Measurements from ENCODE around the gene CCDC66.
"Not testable (repeated sequence)": the region's sequence is repeated elsewhere in the genome, so short reads cannot be mapped to it uniquely, and the experiment has no call there.

The CCDC66 gene

DNA sequence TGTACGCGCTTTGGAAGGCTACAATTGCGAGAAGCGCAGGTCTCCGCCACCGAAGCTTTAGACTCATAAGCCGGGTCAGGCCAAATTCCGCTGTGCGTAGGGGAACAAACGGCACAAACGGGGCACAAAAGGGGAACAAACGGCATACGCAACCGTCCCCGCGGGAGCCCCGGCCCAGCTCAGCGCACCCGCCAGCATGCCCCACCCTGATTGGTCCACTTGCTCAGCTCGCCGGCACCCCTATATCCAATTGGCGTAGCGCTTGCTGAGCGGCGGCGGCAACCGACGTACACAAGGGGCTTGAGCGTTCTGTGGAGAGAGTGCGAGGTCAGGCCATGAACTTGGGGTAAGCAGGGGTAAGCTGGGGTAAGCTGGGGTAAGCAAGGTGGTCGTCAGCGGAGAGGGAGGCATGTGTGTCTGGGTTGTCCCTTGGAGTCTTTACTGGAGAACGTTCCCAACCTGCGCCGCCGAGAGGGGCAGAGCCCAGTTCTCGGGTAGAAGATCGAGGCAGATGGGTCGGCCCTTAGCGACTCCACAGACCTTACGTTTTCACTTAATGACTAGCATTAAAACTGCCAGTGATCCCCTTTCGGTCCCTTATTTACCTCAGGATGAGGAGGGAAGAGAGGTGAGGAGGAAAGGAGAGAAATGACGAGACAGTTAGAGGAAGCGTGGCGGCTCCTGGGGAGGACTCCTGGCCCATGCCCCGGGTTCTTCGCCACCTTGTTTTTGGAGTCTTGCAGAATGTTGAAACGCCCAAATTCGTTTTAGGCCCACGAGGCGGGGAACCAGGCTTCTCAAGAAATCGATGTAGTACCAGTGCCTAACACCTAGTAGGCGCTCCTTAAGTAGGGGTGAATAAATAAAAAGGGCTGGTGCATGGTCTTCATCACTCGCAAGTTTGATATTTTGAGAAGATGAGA lies at the start of gene CCDC66:
Gene CCDC66, plus strand, starts transcription at position 268 of the 923 bp plus-strand sequence. Its CDS starts 68 bp downstream, at position 336.
- peak; percentile 85 to 91 for DNase-seq (ENCODE audit: low read depth in 2 of 2)

DNA sequence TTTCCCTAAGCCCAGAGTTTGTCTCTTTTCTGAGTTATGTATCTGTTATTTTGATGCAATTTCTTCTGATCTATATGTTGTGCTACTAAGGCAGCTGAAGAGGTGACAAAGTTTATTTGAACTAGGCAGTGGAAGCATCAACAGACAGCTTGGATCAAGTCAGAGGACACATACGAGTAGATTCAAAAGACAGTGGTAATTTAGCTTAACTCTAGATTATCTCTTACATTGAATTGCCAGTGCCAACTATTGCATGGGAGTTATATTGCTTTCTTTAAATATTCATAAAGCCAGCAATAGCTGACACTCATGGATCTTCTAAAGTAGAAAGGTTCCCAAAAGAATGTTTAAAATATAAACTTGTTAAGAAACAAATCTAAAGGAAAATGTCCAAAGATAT lies 37.3 kb upstream of the CCDC66 start:
- DNase-seq (ENCODE audit: low read depth in 2 of 2) = no peak

DNA sequence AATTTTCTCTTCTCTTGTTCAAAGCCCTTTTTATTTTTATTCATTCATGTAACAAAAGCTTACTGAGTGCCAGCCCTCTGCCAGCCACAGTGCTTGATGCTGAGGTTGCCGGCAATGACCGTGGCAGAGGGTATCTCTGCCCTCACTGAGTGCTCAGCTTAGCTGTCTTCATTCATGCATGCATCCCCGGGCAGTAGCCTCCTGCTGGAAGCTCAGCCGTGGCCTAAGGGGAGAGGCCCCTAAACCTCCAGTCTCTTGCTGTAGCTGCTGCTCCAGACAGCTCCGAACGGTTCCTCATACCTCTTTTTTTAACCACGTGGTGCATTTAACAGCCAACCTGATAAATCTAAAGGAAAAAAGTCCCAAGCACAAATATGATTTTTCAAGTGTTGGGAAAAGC lies 34.6 kb upstream of the CCDC66 start:
- DNase-seq (ENCODE audit: low read depth in 2 of 2) = no peak

DNA sequence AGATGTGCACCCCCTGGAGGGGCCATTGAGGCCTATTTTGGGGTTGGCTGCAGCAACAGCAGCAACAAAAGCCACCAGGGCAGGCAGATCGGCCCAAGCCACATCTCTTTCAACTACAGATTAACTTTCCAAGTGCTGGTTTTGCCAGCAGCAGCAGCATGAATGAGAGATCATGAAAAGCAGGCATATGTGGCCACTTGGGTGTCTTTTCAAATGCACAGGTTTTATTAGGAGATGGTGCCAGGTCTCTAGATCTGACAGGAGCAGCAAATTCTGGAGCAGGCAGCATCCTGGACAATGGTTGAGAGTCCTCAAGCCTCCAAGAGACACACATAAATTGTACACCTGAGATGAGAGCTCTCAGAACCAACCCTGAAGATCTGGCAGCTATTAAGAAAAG lies 31.7 kb upstream of the CCDC66 start:
- DNase-seq (ENCODE audit: low read depth in 2 of 2) = no peak

DNA sequence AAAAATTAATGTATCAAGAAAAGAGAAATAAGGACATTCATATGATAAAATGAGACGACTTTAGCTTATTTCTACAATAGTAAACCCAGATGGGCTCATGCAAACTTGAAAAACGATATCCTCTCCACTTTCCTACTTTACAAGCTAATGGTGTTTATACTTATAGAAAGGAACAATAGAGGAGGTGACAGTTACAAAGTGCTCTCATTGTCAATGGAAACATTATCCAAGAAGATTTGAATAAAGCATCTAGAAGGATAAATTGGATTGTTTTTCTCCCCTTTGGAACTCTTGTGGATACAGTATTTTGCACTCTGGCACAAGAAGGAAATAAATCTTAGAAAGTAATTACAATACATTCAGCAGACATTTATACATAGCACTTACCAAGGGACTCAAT lies 20.2 kb upstream of the CCDC66 start:
- no peak for DNase-seq (ENCODE audit: low read depth in 2 of 2)

DNA sequence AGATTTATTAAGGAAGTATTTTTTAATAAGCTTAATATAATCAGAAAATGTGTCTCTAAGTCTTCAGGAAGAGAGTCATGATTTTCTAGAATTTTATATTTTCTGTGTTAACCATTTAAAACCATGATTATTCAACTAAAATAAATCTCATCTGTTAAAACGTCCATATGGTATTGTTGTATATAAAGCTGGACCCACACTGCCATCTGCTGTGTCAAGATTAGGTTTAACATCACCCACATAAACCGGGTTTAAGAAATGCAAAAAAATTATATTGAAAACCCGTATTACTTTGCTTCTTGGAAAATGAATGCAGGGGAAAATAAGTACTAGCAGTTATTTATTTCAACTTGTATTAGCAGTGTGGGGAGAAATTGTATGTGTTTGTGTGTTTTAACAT lies 9.5 kb upstream of the CCDC66 start:
- DNase-seq (ENCODE audit: low read depth in 2 of 2) = no peak

DNA sequence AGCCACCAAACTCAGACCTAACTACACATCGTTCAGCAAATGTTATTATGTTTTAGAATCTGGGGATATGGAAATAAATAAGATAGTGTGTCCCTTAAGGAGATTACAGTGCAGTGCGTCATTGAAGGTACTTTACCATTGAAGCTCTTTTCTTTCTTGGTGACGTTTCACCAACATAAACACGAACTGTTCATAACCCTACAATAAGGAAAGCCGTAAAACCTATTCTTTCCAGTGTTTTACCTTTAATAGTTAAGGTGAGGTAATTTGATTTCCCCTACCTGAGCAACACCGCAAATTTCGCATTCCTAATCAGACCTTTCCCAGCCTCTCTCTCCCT lies 826 bp downstream of the CCDC66 start:
- DNase-seq (ENCODE audit: low read depth in 2 of 2) = no peak

DNA sequence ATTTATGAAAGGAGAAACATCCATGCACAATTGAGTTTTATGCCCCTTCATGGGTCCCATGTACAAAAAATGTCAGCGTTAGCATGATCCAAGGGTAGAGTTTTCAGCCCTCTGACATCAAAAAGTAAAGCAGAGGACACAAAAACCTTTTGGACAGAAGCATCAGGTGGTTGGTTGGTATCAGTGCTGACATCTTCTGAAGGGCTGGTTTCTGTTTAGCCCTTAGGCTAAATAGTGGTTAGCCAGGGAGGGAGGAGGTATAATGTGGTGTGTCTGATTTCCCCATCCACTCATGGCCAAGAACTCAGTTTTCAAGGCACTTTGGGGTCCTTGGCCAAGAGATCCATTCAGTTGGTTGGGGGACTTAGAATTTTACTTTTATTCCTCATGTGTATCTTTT lies 16.5 kb downstream of the CCDC66 start:
- no peak for DNase-seq (ENCODE audit: low read depth in 2 of 2)

DNA sequence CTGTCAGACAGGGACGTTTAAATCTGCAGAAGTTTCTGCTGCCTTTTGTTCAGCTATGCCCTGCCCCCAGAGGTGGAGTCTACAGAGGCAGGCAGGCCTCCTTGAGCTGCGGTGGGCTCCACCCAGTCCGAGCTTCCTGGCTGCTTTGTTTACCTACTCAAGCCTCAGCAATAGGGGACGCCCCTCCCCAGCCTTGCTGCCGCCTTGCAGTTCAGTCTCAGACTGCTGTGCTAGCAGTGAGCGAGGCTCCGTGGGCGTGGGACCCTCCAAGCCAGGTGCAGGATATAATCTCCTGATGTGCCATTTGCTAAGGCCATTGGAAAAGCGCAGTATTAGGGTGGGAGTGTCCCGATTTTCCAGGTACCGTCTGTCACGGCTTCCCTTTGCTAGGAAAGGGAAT lies 25.0 kb downstream of the CCDC66 start:
- DNase-seq (ENCODE audit: low read depth in 2 of 2) = not testable (repeated sequence)

DNA sequence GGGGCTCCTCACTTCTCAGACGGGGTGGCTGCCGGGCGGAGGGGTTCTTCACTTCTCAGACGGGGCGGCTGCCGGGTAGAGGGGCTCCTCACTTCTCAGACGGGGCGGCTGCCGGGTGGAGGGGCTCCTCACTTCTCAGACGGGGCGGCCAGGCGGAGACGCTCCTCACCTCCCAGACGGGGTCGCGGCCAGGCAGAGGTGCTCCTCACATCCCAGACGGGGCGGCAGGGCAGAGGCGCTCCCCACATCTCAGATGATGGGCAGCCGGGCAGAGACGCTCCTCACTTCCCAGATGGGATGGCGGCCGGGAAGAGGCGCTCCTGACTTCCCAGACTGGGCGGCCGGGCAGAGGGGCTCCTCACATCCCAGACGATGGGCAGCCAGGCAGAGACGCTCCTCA lies 27.3 kb downstream of the CCDC66 start:
- not testable (repeated sequence) for DNase-seq (ENCODE audit: low read depth in 2 of 2)

DNA sequence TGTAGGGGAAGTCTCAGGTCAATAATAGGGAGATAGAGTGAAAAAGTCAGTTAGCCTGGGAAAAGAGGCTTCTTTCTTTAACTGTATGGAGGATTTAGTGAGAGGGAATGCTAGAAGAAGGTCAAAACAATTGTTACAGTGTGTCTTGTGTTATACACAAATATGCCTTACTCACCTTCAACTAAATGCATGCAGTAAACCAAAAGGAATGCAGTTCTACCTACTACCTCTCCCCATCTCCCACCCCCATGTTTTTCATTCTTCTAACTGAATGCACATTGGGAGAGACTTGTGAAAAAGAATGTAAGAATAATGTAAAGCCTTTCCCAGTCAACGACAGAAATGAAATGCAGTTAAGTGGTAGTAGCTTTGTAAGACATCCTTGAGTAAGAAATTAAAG lies 33.8 kb downstream of the CCDC66 start:
- no peak for DNase-seq (ENCODE audit: low read depth in 2 of 2)

DNA sequence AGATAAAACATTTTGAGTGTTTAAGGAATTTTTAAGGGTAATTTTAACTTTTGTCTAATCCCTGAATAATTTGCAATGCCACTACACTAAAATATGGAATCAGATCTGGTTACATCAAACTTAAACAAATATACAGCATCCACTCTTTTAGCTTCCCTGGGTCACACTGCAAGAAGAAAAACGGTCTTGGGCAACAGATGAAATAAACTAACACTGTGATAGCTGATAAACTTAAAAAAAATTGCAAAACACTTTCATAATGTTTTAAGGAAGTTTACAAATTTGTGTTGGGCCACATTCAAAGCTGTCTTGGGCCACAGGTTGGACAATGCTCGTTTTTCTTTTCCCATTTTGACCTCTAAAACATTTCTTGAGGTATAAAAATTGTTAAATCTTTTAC lies 34.3 kb downstream of the CCDC66 start:
- DNase-seq (ENCODE audit: low read depth in 2 of 2) = no peak

DNA sequence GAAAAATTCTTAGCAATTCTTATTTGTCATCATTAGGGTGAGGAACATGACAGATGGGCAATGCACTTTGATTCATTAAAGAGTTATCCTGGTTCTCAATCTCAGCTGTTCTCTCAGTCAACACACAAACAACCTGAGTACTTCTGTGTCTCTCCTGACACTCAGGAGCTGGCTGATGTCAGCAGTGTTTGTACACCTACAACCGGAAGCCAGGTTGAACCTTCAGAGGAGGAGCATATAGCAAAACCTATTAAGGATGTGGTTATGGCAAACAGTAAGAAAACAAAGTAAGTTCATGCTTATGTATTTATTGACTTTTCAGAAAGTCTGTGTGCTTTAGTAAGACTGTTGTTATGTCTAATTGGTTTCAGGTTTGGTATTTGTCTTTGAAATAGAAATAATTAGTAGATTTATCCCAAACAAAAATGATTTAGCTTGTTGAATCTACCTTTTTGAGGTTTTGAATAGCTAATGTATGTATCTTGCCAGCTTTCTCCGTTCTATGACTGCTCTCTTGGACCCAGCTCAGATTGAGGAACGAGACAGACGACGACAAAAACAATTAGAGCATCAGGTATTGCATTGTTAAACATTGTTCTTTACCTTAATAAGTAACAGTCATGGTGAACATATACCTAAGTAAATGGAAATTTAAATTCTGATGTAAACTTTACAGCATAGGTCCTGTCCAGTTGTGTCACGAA lies 36.6 kb downstream of the CCDC66 start:
- no peak for DNase-seq (ENCODE audit: low read depth in 2 of 2)

DNA sequence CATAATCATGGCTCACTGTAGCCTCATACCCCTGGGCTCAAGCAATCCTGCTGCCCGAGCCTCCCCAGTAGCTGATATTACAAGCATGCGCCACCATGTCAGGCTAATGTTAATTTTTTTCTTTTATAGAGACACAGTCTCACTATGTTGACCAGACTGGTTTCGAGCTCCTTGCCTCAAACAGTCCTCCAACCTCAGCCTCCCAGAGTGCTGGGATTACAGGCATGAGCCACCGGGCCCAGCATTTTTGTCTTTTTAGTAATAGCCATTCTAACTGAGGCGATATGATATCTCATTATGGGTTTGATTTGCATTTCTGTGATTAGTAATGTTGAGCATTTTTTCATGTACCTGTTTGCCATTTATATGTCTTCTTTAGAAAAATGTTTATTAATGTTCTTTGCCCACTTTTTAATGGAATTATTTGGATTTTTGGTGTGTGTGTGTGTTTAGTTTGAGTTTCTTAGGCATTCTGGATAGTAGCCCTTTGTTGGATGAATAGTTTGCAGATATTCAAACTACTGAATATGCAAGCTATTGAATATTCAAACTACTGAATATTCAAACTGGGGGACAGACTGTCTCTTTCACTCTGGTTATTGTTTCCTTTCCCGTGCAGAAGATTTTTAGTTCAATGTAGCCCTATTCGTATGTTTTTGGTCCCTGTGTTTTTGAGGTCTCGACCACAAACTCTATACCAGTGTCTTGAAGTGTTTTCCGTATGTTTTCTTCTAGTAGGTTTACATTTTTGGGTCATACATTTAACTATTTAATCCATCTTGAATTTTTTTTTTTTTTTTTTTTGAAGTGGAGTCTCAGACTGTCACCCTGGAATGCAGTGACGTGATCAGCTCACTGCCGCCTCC lies 39.2 kb downstream of the CCDC66 start:
- DNase-seq (ENCODE audit: low read depth in 2 of 2) = no peak

DNA sequence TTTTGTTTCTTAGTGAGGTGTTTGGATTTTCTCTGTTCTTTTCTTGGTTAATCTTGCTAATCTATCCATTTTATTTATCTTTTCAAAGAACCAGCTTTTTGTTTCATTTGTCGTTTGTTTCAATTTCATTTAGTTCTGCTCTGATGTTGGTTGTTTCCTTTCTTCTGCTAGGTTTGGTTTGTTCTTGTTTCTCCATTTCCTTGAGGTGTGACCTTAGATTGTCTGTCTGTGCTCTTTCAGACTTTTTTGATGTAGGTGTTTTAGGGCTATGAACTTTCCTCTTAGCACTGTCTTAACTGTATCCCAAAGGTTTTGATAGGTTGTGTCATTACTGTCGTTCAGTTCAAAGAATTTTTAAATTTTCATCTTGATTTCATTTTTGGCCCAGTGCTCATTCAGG lies 51.5 kb downstream of the CCDC66 start:
- not testable (repeated sequence) for DNase-seq (ENCODE audit: low read depth in 2 of 2)

DNA sequence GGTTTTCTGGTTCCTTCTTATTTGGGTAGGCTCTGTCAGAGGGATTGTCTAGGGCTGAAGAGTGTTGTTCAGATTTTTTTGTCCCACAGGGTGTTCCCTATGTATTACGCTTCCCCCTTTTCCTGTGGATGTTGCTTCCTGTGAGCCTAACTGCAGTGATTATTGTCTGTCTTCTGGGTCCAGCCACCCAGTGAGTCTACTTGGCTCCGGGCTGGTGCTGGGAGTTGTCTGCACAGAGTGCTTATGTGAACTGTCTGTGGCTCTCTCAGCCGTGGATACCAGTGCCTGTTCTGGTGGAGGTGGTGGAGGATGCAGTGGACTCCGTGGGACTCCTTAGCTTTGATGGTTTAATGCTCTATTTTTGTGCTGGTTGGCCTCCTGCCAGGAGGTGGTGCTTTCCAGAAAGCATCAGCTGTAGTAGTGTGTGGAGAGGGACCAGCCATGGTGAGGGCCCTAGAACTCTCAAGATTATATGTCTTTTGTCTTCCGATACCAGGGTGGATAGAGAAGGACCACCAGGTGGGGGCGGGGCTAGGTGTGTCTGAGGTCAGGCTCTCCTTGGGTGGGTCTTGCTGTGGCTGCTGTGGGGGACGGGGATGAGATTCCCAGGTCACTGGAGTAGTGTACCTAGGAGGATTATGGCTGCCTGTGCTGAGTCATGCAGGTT lies 53.8 kb downstream of the CCDC66 start:
- DNase-seq (ENCODE audit: low read depth in 2 of 2) = no peak

DNA sequence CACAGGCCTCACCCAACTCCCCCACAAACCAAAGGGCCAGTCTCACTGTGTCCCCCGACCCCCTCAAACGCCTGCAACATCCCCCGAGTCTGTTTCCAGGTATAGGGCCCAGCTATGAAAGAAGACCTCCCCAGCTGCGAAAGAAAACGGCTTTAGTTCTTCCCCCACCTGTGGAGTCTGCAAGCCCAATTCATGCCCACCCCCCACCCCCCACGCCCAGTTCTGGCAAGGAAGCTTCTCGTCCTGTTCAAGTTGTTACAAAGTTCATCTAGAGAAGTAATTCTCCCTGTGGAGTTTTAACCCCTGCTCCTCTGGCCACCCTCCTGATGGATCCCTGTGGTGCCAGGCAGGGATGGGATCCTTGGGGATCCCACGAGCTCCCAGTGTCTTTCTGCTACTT lies 54.4 kb downstream of the CCDC66 start:
- no peak for DNase-seq (ENCODE audit: low read depth in 2 of 2)

DNA sequence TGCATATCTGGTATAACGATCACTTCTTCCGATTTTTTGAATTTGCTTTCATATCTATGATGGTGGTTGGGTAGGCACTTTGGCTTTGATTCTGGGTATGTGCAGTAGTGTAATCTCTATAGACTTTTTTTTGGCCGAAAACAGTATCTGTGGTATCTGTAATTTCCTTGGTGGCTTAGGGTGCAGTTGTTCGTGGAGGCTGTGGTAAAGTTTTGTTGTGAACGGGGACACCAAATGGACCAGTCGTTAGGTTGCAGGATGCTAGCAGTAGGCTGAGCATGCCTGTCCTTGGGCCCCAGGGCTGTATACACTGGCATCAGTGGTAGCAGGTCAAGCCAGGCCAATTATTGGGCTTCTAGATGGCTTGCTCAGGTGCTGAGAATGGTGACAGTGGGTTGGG lies 55.2 kb downstream of the CCDC66 start:
- no peak for DNase-seq (ENCODE audit: low read depth in 2 of 2)

DNA sequence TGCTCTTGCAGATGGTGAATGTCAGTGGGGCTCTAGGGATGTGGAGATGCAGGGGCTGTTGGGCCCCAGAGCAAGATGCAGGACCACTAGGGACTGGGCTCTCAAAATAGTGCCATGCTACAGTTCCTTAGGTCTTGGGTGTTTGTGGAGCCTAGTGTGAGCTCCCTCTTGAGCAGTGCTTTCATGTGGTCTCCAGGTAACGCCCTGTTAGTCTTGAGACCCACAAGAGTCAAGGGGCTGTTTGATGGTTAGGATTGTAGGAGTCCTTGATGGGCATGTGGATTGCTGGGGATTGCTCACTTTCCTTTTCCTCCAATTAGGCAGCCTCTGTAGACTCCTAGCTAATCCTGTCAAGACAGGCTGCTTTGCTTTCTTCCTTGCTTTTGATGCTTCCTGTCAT lies 56.0 kb downstream of the CCDC66 start:
- no peak for DNase-seq (ENCODE audit: low read depth in 2 of 2)

DNA sequence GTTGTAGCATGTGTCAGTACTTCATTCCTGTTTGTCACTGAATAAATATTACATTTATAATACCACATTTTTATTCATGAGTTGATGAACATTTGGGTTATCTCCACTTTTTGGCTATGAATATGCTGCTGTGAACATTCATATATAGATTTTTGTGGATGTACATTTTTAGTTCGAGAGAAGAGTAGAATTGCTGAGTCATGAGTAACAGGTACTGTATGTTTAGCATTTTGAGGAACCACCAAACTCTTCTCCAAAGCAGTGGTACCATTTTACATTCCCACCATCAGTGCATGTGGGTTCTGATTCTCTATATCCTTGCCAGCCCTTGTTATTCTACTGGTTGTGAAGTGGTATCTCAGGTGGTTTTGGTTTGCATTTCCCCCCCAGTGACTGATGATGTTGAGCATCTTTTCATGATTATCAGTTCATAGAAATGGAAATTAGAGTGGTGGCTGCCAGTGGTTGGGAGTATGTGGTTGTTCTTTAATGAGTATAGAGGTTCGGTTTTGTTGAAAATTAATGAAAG lies 59.6 kb downstream of the CCDC66 start:
- no peak for DNase-seq (ENCODE audit: low read depth in 2 of 2)

DNA sequence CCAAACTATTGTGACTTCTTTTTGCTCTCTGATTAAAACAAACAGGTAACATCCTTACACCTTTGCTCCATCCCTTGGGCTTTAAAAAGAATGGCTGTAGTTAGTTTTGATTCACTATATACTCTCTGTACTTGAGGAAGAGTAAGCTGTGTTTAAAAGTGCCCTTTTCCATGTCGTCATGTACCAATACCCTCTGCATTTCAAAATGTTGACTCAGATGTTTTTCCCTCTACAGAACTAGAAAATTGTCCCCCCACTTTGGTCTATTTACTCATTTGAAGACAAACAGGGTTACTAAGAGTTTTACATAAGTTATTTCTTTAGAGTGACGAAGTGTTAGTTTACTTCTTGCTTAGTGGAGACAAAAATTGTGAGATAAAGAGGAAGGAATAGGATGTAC lies 63.4 kb downstream of the CCDC66 start:
- DNase-seq (ENCODE audit: low read depth in 2 of 2) = no peak

DNA sequence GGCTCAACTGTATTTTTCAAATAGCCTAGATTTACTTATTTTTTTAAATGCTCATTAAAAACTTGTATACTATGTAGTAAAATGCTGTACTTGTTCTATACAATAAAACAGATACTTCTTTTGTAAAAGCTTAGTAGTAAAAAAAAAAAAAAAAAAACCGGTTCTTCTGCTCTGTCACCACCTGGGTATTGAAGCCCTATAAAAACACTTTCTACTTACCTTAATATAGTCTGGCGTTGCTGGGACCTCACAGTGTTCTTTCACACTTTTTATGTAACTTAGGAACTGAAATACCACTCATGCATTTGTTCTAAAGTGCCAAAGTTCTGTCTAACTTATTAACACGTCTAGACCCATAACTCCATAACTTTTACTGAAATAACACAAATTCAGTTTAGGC lies 64.7 kb downstream of the CCDC66 start:
- no peak for DNase-seq (ENCODE audit: low read depth in 2 of 2)
